ENCODE results near the gene SH2D3C.

The SH2D3C gene

DNA sequence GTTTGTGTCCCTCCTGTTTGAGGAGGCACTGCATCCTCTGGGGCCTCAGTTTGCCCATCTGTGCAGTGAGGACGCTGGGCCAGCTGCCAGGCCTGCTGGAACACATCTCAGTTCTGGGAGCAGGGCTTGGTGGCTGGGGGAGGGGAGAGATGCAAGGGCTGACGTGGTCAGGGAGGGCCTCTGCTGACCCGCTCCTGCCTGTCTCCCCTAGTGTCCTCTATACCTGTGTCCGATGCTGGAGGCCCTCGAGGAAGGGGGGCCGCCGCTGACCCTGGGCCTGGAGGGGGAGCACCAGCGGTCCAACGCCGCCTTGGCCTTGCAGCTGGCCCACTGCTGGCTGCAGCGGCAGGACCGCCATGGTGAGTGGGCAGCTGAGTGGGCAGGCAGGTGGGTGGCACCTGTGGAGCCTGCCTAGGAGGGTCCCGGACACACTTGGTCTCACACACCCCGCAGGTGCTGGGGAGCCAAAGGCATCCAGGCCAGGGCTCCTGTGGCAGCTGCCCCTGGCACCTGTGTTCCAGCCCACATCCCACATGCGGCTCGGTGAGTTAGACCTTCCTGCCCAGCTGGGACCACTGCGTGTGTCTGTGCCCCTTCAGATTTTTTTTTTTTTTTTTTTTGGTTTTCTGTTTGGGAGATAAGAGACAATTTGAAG is 30.0 kb upstream of the SH2D3C start:
- DNase-seq = no peak

DNA sequence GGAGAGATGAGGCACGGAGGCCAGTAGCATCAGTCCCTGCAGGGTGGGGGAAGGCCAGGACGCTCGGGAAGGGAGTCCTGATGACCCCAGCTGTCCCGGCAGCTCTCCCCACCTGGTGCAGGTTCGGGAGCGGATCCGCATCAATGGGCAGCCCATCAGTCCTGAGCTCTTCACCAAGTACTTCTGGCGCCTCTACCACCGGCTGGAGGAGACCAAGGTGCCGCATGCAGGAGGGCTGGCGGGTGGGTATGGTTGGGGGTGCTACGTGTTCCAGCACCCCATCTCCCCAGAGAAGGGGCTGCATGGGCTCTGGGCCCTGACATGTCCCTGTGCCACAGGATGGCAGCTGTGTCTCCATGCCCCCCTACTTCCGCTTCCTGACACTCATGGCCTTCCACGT is 28.4 kb upstream of the SH2D3C start:
- no peak for DNase-seq

- no peak for DNase-seq
These were observed 27.2 kb upstream of the SH2D3C start for GRCh38 chr9:127805620-127806019.

DNA sequence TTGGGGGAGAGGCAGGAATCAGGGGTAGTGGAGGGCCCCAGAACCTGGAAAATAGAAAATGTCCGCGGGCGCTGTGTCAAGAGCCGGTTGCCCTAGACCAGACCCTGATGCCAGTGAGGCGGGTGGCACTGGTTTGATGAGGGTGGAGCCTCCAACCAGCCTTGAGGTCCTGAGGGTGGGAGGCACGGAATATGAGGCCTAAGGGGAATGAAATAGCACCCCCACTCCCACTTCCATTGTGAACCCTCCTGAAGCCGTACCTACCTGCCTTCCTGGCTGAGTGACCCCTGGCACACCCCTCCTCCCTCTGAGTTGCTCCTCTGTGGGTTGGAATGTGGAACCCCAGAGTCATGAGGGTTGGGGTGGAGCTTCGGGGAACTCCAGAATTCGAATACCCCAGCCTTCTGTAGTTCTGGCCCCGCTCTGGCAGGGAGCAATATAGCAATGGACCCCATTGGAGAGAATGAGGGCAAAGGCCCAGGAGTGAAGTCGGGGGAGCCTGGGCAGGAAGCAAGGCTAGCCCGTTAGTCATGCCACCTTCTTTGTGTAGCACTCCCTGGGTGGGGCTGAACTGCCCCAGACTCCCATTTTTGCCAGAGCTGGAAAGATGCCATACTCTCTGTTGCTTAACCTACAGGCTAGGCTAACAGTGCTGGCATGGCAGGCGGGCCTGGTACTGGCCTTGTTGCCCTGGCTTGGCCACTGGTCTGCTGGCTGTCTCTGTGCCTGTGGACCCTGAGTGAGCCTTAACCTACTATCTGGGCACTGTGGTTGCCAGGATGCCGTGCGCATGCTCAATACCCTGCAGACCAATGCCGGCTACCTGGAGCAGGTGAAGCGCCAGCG is 25.3 kb upstream of the SH2D3C start:
- no peak for DNase-seq

- peak; percentile 87 for DNase-seq
These were observed 24.3 kb upstream of the SH2D3C start, which contains the start of gene FPGS for GRCh38 chr9:127802576-127803443. TSS of gene FPGS (plus strand) at chr9:127802882. CDS start at chr9:127802925, 43 bp downstream.

GRCh38 chr9:127801955-127802575 is 23.6 kb upstream of the SH2D3C start:
- no peak for DNase-seq

DNA sequence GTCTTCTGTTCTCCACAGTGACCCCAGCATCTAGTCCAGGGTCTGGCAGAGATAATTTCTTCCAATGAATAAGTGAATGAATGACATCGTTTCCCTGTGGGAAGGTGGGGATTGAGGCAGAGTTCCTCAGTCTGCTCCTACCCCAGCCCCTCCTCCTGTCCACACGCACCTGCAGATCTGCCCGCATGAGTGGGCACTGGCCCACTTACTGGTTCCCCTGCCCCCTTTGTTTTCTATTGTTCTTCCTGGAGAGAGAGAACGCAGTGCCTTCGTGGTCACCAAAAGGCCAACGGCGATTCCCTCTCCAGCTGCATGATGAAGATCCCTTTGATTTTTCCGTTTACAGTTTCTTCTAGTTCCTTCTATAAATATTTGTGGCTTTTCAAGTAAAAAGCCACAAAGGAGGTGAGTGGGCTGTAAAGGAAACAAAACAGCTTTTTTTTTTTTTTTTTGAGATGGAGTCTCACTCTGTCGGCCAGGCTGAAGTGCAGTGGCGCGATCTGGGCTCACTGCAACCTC is 18.4 kb upstream of the SH2D3C start:
- DNase-seq = peak; percentile 63

DNA sequence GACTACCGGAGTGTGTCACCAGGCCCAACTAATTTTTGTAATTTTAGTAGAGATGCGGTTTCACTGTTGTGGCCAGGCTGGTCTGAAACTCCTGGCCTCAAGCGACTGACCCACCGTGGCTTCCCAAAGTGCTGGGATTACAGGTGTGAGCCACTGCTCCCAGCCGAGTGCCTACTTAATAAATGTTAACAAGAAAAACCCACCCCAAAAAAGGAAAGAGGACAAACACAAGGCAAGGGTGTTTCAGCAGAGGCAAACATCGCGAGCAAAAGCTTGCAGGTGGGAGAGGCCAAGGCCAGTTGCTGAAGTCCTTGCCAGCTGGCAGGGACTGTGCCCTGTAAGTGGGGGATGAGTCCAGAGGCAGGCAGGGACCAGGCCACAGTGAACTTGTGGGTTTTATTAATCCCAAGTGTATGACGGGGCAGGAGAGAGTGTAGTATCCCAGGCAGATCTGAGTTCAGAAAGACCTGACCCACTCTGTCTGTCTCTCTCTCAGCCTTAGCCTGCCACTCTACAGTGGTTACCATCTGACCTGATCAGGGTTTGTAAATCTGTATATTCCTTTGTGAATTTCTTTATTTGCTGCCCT is 17.9 kb upstream of the SH2D3C start:
- peak; percentile 45 for DNase-seq

GRCh38 chr9:127794001-127794791 is 15.7 kb upstream of the SH2D3C start:
- no peak for DNase-seq

DNA sequence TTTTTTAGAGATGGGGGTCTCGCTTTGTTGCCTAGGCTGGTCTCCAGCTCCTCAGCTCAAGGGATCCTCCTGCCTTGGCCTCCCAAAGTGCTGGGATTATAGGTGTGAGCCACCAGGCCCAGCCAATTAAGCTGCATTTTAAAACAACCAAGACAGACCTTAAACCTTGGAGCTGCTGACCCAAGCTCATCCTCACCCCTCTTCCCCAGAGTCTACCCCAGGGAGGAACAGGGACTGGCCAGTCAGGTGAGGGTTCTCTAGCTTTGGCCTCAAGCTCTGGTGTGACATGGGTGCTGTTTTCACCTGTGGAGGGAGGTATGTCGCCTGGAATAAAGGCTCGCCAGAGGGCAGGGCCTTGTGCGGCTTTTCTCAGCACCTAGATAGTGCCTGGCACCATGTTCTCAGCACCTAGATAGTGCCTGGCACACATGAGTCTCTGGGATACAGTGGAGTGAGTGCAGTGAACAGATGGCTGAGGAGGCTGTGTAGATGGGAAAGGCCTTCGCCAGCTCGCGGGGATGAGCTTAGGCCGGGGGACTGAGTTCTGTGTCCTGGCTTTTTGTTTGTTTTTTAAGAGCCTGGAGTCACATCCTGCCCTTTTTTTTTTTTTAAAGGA is 14.7 kb upstream of the SH2D3C start:
- no peak for DNase-seq

DNA sequence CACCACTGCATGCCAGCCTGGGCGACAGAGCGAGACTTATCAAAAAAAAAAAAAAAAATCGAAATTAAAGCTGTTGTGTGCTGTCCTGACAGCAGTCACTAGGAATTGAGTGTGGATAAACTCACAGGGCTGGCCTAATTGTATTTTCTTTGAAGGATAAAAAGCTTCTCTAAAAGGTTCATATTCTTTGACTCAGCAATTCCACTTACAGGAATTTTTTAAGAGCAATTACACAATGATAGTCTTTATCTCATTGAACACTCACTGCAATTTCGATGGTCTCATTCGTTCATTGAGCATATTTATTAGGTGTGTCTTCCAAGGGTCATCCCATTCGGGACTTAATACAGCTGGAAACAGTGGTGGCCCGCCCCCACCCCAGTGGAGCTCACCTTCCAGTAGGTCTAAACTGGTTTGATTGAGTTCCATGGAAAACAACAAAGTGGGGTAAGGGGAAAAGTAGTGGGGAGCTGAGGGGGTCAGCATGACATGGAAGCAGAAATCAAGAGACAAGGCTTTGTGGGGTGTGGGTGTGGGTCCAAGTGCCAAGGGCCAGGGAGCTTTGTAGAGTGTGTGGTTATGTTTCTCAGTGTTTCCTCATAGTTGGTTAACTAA is 14.1 kb upstream of the SH2D3C start:
- DNase-seq = no peak

- DNase-seq = no peak
These were observed 12.6 kb upstream of the SH2D3C start for GRCh38 chr9:127791085-127791484.

DNA sequence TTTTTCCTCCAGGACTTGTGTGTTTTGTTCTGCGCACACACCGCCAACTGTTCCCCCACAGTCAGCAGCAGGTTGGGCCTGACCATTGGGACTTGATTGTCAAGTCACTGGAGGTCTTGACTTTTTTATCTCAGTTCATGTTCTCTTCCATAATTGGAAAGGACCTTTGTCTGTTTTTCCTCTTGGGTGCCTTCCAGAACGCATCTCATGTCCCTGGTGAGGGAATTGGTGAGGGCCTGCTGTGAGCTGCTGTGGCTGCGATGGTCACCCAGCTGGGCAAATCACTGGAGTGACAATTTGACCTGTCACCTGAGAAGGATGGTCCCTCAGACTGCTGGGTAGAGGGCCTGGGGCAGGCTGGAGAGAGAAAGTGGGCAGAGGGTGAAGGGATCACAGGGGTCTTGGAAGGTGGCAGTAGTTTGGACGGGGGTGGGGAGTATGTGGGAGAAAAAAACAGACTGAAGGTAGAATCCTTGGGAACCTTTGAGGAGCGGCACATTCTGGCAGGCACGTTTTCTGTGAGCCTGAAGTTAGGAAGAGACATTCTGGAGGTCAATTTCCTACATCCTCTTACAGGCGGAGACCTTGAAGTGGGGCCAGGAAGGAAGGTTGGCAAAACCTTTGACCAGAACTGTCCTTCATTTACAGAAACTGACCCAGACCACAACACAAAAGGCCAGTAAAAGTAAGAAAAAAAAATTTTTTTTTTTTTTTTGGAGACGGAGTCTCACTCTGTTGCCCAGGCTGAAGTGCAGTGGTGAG is 11.8 kb upstream of the SH2D3C start:
- DNase-seq = no peak

GRCh38 chr9:127789179-127789578 is 10.7 kb upstream of the SH2D3C start:
- no peak for DNase-seq

- DNase-seq = no peak
These were observed 10.0 kb upstream of the SH2D3C start for GRCh38 chr9:127788337-127789011.

DNA sequence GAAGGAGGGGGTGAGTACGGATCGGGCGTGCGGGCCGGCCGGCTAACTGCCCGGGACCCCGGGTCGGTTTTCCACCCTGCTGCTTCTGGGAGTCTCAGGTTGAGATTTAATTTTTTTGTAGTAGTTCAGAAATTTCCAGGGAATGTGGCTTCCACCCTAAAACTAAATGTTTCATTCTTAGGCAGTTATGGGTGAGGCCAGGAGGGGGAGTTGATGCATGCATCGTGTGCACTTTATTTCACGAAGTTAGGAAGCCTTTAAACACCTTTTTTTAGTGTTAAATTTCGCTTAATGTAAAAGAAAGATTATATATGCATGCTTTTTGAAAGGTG is 8.3 kb upstream of the SH2D3C start:
- DNase-seq = no peak

DNA sequence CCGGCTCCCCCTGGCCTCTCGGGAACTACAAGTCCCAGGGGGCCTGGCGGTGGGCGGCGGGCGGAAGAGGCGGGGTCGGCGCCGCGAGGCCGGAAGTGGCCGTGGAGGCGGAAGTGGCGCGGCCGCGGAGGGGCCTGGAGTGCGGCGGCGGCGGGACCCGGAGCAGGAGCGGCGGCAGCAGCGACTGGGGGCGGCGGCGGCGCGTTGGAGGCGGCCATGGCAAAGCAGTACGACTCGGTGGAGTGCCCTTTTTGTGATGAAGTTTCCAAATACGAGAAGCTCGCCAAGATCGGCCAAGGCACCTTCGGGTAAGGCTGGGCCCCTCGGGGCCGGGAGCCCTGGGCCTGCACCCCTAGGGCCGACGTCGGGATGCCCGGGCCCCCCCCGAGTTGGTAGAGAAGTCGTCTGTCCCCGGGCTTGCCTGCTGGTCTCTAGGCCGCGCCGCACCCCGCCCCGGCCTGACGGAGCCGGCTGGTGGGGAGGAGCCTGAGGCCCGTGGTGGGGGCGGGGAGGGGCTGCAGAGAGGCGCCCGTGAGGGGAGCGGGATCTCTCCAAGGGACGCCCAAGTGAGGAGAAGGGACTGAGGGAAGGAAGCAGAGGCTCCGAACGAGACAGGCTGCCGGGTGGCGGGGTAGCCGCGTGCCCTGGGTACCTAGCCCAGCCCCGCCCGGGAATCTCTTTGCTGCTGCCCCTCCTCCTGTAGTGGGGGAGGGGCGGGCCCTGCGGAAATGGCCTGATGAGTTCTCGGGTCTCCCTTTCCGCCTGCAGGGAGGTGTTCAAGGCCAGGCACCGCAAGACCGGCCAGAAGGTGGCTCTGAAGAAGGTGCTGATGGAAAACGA is 7.7 kb upstream of the SH2D3C start, which contains the start of gene CDK9:
TSS of gene CDK9 (plus strand) at position 102 of the 840 bp plus-strand sequence. CDS start at position 217, 115 bp downstream.
- peak; percentile 71 for DNase-seq
